HepG2 (cell line): ENCODE measurements around the gene SLC12A2. TPM values are rescaled to one million over a fixed set of nuclear protein-coding genes. Genes with fewer than 3 reads are reported as not detected.

Experiments used
- ATAC-seq: fragments of 200-7000 bp; cut with Tn5 transposase; 3 replicates; pipeline ENCODE4 v1.9.1; 2020; ENCODE audit warnings: mild to moderate bottlenecking, moderate library complexity
- BruUV-seq: library from RNA; stranded (reverse); fragments of 400-500 nt; replicated peaks from 2 replicates; lab custom pipeline; 2021; lab: Mats Ljungman, UMichigan
- CTCF ChIA-PET: fragments of 300-600 bp; formaldehyde crosslinking; extraction: SDS; loops from one replicate; lab custom pipeline; 2021; ENCODE audit warnings: low total read pairs, inconsistent platforms, low intra/inter-chr PET ratio; lab: Yijun Ruan, JAX
- POLR2A ChIA-PET: fragments of 350-600 bp; sonication (Branson Sonifier 250); formaldehyde crosslinking; loops from one replicate; lab custom pipeline; 2020; ENCODE audit warnings: antibody characterized with exemption, inconsistent platforms; lab: Yijun Ruan, JAX
- DNase-seq: peaks from one replicate; pipeline ENCODE4 v3.0.0-alpha.2; 2015; ENCODE audit warnings: low spot score
- FAIRE-seq: peaks from 3 replicates; lab custom pipeline; 2011; peaks lifted over from hg19 to GRCh38; lab: Jason Lieb, UNC
- H2AFZ ChIP-seq: one replicate; pipeline ENCODE4 v1.6.1; 2011; ENCODE audit warnings: low read length, inconsistent platforms
- H3K27ac ChIP-seq: fragments of 300-600 bp; 3 replicates; pipeline ENCODE4 v1.8.0; 2011; ENCODE audit warnings: mixed run types, mild to moderate bottlenecking, mixed read lengths, low read length, inconsistent platforms; ENCODE audit not compliant: insufficient read depth; ENCODE audit errors: extremely low read length
- H3K27me3 ChIP-seq, 2 experiments: fragments of 200-600 bp in 1 of 2; 2 replicates in 1 of 2; 3 replicates in 1 of 2; pipeline versions ENCODE4 v1.6.0 to v1.8.0; 2011; ENCODE audit warnings: low read length in 2 of 2, mild to moderate bottlenecking in 2 of 2, moderate library complexity in 2 of 2, inconsistent platforms in 1 of 2; ENCODE audit not compliant: insufficient read depth in 2 of 2, control insufficient read depth in 1 of 2
- H3K36me3 ChIP-seq, 2 experiments: fragments of 200-600 bp in 1 of 2; replicated peaks in 1 of 2; 2 replicates in 1 of 2; 3 replicates in 1 of 2; pipeline versions ENCODE4 v1.5.1 to v1.8.0; 2011; ENCODE audit warnings: low read length in 2 of 2, inconsistent platforms in 1 of 2; ENCODE audit not compliant: insufficient read depth in 2 of 2, control insufficient read depth in 1 of 2
- H3K4me1 ChIP-seq: 2 replicates; pipeline ENCODE4 v1.5.1; 2012; ENCODE audit warnings: low read length, inconsistent platforms; ENCODE audit not compliant: insufficient read depth
- H3K4me2 ChIP-seq: 2 replicates; pipeline ENCODE4 v1.6.0; 2011; ENCODE audit warnings: low read depth, low read length, inconsistent platforms
- H3K4me3 ChIP-seq, 3 experiments: fragments of 200-600 bp in 1 of 3; sonication (generic), shearing (Covaris generic) in 1 of 3; replicated peaks in 1 of 3; 2 replicates each; pipeline ENCODE4 v1.5.1; 2011 to 2016; ENCODE audit warnings: low read length in 3 of 3, inconsistent platforms in 2 of 3, low read depth in 2 of 3, mild to moderate bottlenecking in 2 of 3, control low read depth in 1 of 3, mixed read lengths in 1 of 3; ENCODE audit not compliant: insufficient read depth in 1 of 3
- H3K79me2 ChIP-seq: one replicate; pipeline ENCODE4 v1.6.1; 2011; ENCODE audit warnings: low read length, inconsistent platforms; ENCODE audit not compliant: insufficient read depth
- H3K9ac ChIP-seq: 2 replicates; pipeline ENCODE4 v1.6.0; 2011; ENCODE audit warnings: mild to moderate bottlenecking, low read depth, low read length, inconsistent platforms; ENCODE audit not compliant: insufficient read depth
- H3K9me3 ChIP-seq: 2 replicates; pipeline ENCODE4 v1.5.1; 2012; ENCODE audit warnings: mild to moderate bottlenecking, low read length
- H4K20me1 ChIP-seq: 2 replicates; pipeline ENCODE4 v1.6.0; 2011; ENCODE audit warnings: inconsistent platforms, mild to moderate bottlenecking, low read length, moderate library complexity; ENCODE audit not compliant: insufficient read depth
- KDM1A ChIP-seq: IDR thresholded peaks from 2 replicates; pipeline ENCODE4 v1.6.1; 2016; ENCODE audit warnings: missing compliant biosample characterization
- ZBTB49 ChIP-seq: sonication (generic); formaldehyde crosslinking; IDR thresholded peaks from 2 replicates; pipeline ENCODE4 v1.4.0; 2020; ENCODE audit warnings: missing genetic modification reagents, borderline replicate concordance
- ZC3H4 ChIP-seq: sonication (generic); formaldehyde crosslinking; IDR thresholded peaks from 2 replicates; pipeline ENCODE4 v1.4.0; 2020; ENCODE audit warnings: missing genetic modification reagents, borderline replicate concordance
- ZNF446 ChIP-seq: sonication (generic); formaldehyde crosslinking; IDR thresholded peaks from 2 replicates; pipeline ENCODE4 v1.5.0; 2020; ENCODE audit warnings: mild to moderate bottlenecking, missing genetic modification reagents
- ZNF703 ChIP-seq: sonication (generic); formaldehyde crosslinking; IDR thresholded peaks from 2 replicates; pipeline ENCODE4 v1.5.1; 2020; ENCODE audit warnings: missing genetic modification reagents, mild to moderate bottlenecking, moderate library complexity, borderline replicate concordance
- WGBS: methylation state at CpG from one replicate; pipeline ENCODE4 v1.1.6; 2017; ENCODE audit warnings: low lambda C conversion rate; 5-methylcytosine and 5-hydroxymethylcytosine counted together
- in situ Hi-C: cut with HindIII; loops from 2 replicates; pipeline ENCODE4 v1.10.0; 2017; ENCODE audit warnings: low pct_unique_long_range_greater_than_20kb; ENCODE audit not compliant: extremely low pct_ligation_motif_present
- intact Hi-C: fragments of 100-400 bp; cut with micrococcal nuclease; formaldehyde crosslinking; loops from one replicate; pipeline ENCODE4 v1.10.0; 2022; ENCODE audit not compliant: unreplicated experiment
- polyA plus RNA-seq, 8 experiments: library from polyadenylated mRNA; depleted of rRNA in 3 of 8; stranded (reverse) in 7 of 8; unstranded in 1 of 8; fragments of >200 nt; fragmentation: Illumina TruSeq in 4 of 8; extraction: Trizol in 4 of 8; gene quantifications; 2 replicates each; pipeline versions ENCODE4 v1.2.1 to v1.2.3, GENCODE V29; 2011 to 2016; ENCODE audit warnings: low read depth in 4 of 8, missing spikeins in 1 of 8, mixed read lengths in 1 of 8; ENCODE audit not compliant: insufficient read depth in 1 of 8
- total RNA-seq, 5 experiments: library from RNA; depleted of rRNA; stranded (reverse); fragments of >200 nt; fragmentation: Illumina TruSeq; extraction: Trizol; gene quantifications; 2 replicates each; pipeline ENCODE4 v1.2.3, GENCODE V29; 2016; ENCODE audit warnings: low read depth in 1 of 5

The SLC12A2 gene
- total and polyA plus RNA-seq, 2 of the 13 experiments (the other 11 are each of a cell fraction or from before 2014, with no cell fraction given): 4.0 to 9.7 TPM

GRCh38 chr5:128109138-128109537, 25.6 kb downstream of the SLC12A2 start (continued):
- TF ChIP-seq ZBTB49 (CRISPR knock-in tag): no peak

DNA sequence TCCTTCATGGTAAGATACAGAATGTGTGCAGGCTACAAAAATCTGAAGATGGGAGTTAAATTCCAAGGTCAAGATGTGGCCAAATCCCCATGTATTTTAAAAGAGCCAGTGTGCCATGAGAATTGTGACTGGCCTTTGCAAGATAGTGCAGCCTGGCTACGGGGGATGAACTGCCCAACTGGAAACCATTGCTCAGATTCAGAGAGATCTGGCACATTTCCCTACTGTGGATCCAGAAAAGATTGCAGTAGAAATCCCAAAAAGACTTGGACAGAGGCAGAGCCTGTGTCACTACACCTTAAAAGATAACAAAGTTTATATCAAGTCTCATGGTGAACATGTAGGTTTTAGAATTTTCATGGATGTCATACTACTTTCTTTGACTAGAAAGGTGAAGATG, 26.2 kb downstream of the SLC12A2 start:
- Histone ChIP-seq H3K4me1 (no peaks in the 10 kb centered on the region), H3K27me3 (no peaks in the 10 kb centered on the region), H2AFZ (no peak overlapping the region), H3K9ac (no peak overlapping the region), H3K4me3 (no peak overlapping the region), H4K20me1 (no peaks in the 10 kb centered on the region), H3K9me3 (no peaks in the 10 kb centered on the region), H3K79me2 (no peaks in the 10 kb centered on the region), H3K27ac (no peak overlapping the region), H3K4me2 (no peak overlapping the region), H3K36me3 (no peaks in the 10 kb centered on the region)
- ChIA-PET POLR2A (no interaction called here), CTCF (no interaction called here)
- FAIRE-seq (no peak), ATAC-seq (no peak), DNase-seq (no peak)
- no TSS peak for BruUV-seq
- intact Hi-C loops (no loop called here), in situ Hi-C loops (no loop called here)
- TF ChIP-seq ZNF446 (CRISPR knock-in tag) (no peak), ZC3H4 (CRISPR knock-in tag) (no peak), ZNF703 (CRISPR knock-in tag) (no peak), KDM1A (no peak)
- WGBS: 18% methylated on average over 1 of the region's 1 CpG
